GM21723 (cell line): ENCODE data around the gene KLK15.
"Not testable (repeated sequence)": the region's sequence is repeated elsewhere in the genome, so short reads cannot be mapped to it uniquely, and the experiment has no call there.

ENCODE experiments used
- ATAC-seq: cut with Tn5 transposase; IDR thresholded peaks from one replicate; pipeline ENCODE4 v1.9.1; 2021; ENCODE audit warnings: mild to moderate bottlenecking, moderate library complexity; ENCODE audit not compliant: unreplicated experiment

Gene KLK15

GRCh38 chr19:50797781-50798658, 35.4 kb downstream of the KLK15 start:
- no peak for ATAC-seq

- no peak for ATAC-seq
These were observed 36.0 kb downstream of the KLK15 start for GRCh38 chr19:50797429-50797780.

GRCh38 chr19:50796634-50797428, 36.5 kb downstream of the KLK15 start:
- no peak for ATAC-seq

- no peak for ATAC-seq
These were observed 37.2 kb downstream of the KLK15 start for GRCh38 chr19:50796128-50796633.

GRCh38 chr19:50795664-50796073, 37.7 kb downstream of the KLK15 start:
- no peak for ATAC-seq

- no peak for ATAC-seq
These were observed 38.3 kb downstream of the KLK15 start for GRCh38 chr19:50794876-50795663.

GRCh38 chr19:50794074-50794875, 39.1 kb downstream of the KLK15 start:
- ATAC-seq = no peak

- no peak for ATAC-seq
These were observed 39.8 kb downstream of the KLK15 start for GRCh38 chr19:50793558-50794065.

GRCh38 chr19:50792272-50793250, 40.8 kb downstream of the KLK15 start:
- ATAC-seq = no peak

GRCh38 chr19:50791594-50792271, 41.6 kb downstream of the KLK15 start:
- no peak for ATAC-seq

- no peak for ATAC-seq
These were observed 42.4 kb downstream of the KLK15 start for GRCh38 chr19:50790922-50791467.

GRCh38 chr19:50790396-50790795, 43.0 kb downstream of the KLK15 start, which contains the start of gene ACP4:
TSS of gene ACP4 (plus strand) at chr19:50790415. CDS start at chr19:50790415, 0 bp downstream.
- no peak for ATAC-seq

GRCh38 chr19:50785329-50785728, 48.0 kb downstream of the KLK15 start:
- ATAC-seq = no peak

GRCh38 chr19:50784710-50785109, 48.7 kb downstream of the KLK15 start:
- no peak for ATAC-seq

- ATAC-seq = not testable (repeated sequence)
These were observed 49.6 kb downstream of the KLK15 start for GRCh38 chr19:50783848-50784152.

- ATAC-seq = no peak
These were observed 52.5 kb downstream of the KLK15 start for GRCh38 chr19:50780753-50781435.
